H1 (cell line): ENCODE data around the gene NTN4. TPM values are rescaled to one million over a fixed set of nuclear protein-coding genes. Genes with fewer than 3 reads are reported as not detected.
"Not testable (repeated sequence)": the region's sequence is repeated elsewhere in the genome, so short reads cannot be mapped to it uniquely, and the experiment has no call there.

ENCODE experiments used
- CTCF ChIA-PET: fragments of 300-600 bp; sonication (Branson Sonifier 250); formaldehyde crosslinking; loops from one replicate; lab custom pipeline; 2021; ENCODE audit not compliant: partially characterized antibody; lab: Charles Lee
- POLR2A ChIA-PET: fragments of 300-600 bp; sonication (Branson Sonifier 250); formaldehyde crosslinking; loops from one replicate; lab custom pipeline; 2021; ENCODE audit warnings: inconsistent platforms; ENCODE audit not compliant: partially characterized antibody; lab: Charles Lee
- DNase-seq, 2 experiments: peaks; one replicate each; pipeline versions ENCODE4 v3.0.0 to v3.0.0-alpha.2; 2010 to 2022; ENCODE audit warnings: low spot score in 2 of 2, low read depth in 1 of 2, mixed read lengths in 1 of 2
- FAIRE-seq: peaks from 2 replicates; lab custom pipeline; 2011; peaks lifted over from hg19 to GRCh38; lab: Jason Lieb, UNC
- H2AFZ ChIP-seq: 2 replicates; pipeline ENCODE4 v1.8.1; 2012; ENCODE audit warnings: low read length, inconsistent platforms
- H2AK5ac ChIP-seq: 2 replicates; pipeline ENCODE4 v1.6.1; 2013; ENCODE audit warnings: low read depth, low read length
- H2BK120ac ChIP-seq: replicated peaks from 2 replicates; pipeline ENCODE3; 2013; ENCODE audit warnings: low read depth, low read length, inconsistent platforms
- H2BK12ac ChIP-seq: 2 replicates; pipeline ENCODE4 v1.6.1; 2013; ENCODE audit warnings: low read depth, low read length
- H2BK15ac ChIP-seq: 2 replicates; pipeline ENCODE4 v1.6.1; 2013; ENCODE audit warnings: low read length
- H2BK20ac ChIP-seq: 2 replicates; pipeline ENCODE4 v1.6.1; 2013; ENCODE audit warnings: low read length
- H2BK5ac ChIP-seq: 2 replicates; pipeline ENCODE4 v1.6.1; 2013; ENCODE audit warnings: low read depth, low read length
- H3K14ac ChIP-seq: 2 replicates; pipeline ENCODE4 v1.6.1; 2013; ENCODE audit warnings: inconsistent platforms; ENCODE audit not compliant: insufficient read length
- H3K18ac ChIP-seq: 2 replicates; pipeline ENCODE4 v1.6.1; 2013; ENCODE audit warnings: low read length; ENCODE audit errors: extremely low read depth
- H3K23ac ChIP-seq: 2 replicates; pipeline ENCODE4 v1.6.1; 2013; ENCODE audit warnings: inconsistent platforms; ENCODE audit not compliant: insufficient read length
- H3K23me2 ChIP-seq: 2 replicates; pipeline ENCODE4 v1.6.1; 2013; ENCODE audit warnings: low read depth, low read length
- H3K27ac ChIP-seq: 2 replicates; pipeline ENCODE4 v1.6.1; 2011; ENCODE audit warnings: low read depth, low read length, inconsistent platforms
- H3K27me3 ChIP-seq, 4 experiments: replicated peaks in 1 of 4; 1 replicate in 1 of 4; 2 replicates in 3 of 4; pipeline versions ENCODE4 v1.6.1 to v1.8.1; 2011 to 2013; ENCODE audit warnings: low read length in 3 of 4, mild to moderate bottlenecking in 3 of 4, inconsistent platforms in 2 of 4, mixed read lengths in 2 of 4, moderate library complexity in 1 of 4; ENCODE audit not compliant: control insufficient read depth in 3 of 4, insufficient read depth in 3 of 4; ENCODE audit errors: extremely low read depth in 1 of 4
- H3K36me3 ChIP-seq, 4 experiments: 2 replicates each; pipeline versions ENCODE4 v1.6.1 to v1.8.1; 2011 to 2013; ENCODE audit warnings: mild to moderate bottlenecking in 4 of 4, low read length in 3 of 4, moderate library complexity in 2 of 4, control low read depth in 1 of 4, inconsistent platforms in 1 of 4; ENCODE audit not compliant: insufficient read depth in 4 of 4, control insufficient read depth in 2 of 4
- H3K4ac ChIP-seq: replicated peaks from 2 replicates; pipeline ENCODE3; 2013; ENCODE audit warnings: low read length, low read depth, mixed read lengths, inconsistent platforms; ENCODE audit not compliant: insufficient read length
- H3K4me1 ChIP-seq, 4 experiments: replicated peaks in 1 of 4; 1 replicate in 1 of 4; 2 replicates in 3 of 4; pipeline versions ENCODE4 v1.6.1 to v1.8.1; 2011 to 2013; ENCODE audit warnings: low read length in 3 of 4, inconsistent platforms in 2 of 4, mixed read lengths in 1 of 4; ENCODE audit not compliant: insufficient read depth in 4 of 4, control insufficient read depth in 3 of 4
- H3K4me2 ChIP-seq, 2 experiments: 2 replicates each; pipeline versions ENCODE4 v1.6.1 to v1.8.1; 2011 to 2013; ENCODE audit warnings: low read depth in 2 of 2, low read length in 2 of 2, control low read depth in 1 of 2, inconsistent platforms in 1 of 2, mild to moderate bottlenecking in 1 of 2; ENCODE audit not compliant: insufficient read depth in 1 of 2
- H3K4me3 ChIP-seq, 4 experiments: fragments of 200-600, 300-600 bp in 1 of 4; sonication (generic), shearing (Covaris generic), sonication (Bioruptor Twin) in 1 of 4; 2 replicates each; pipeline versions ENCODE4 v1.5.1 to v1.8.1; 2011 to 2016; ENCODE audit warnings: low read length in 4 of 4, low read depth in 3 of 4, control low read depth in 2 of 4, inconsistent platforms in 2 of 4, mild to moderate bottlenecking in 2 of 4, mixed read lengths in 1 of 4, moderate library complexity in 1 of 4; ENCODE audit not compliant: insufficient read depth in 2 of 4; ENCODE audit errors: extremely low read depth in 1 of 4
- H3K56ac ChIP-seq: replicated peaks from 2 replicates; pipeline ENCODE3; 2013; ENCODE audit warnings: low read depth, mild to moderate bottlenecking, mixed read lengths, low read length, inconsistent platforms; ENCODE audit not compliant: insufficient read length
- H3K79me1 ChIP-seq: 2 replicates; pipeline ENCODE4 v1.6.1; 2013; ENCODE audit warnings: low read depth, low read length, control low read depth
- H3K79me2 ChIP-seq, 2 experiments: 2 replicates each; pipeline versions ENCODE4 v1.6.1 to v1.8.1; 2012 to 2013; ENCODE audit warnings: low read length in 2 of 2, mild to moderate bottlenecking in 2 of 2, inconsistent platforms in 1 of 2; ENCODE audit not compliant: insufficient read depth in 2 of 2, control insufficient read depth in 1 of 2
- H3K9ac ChIP-seq, 4 experiments: replicated peaks in 1 of 4; 1 replicate in 1 of 4; 2 replicates in 3 of 4; pipeline versions ENCODE4 v1.6.1 to v1.8.1; 2011 to 2013; ENCODE audit warnings: low read depth in 3 of 4, low read length in 3 of 4, control low read depth in 2 of 4, mild to moderate bottlenecking in 2 of 4, moderate library complexity in 2 of 4, inconsistent platforms in 1 of 4; ENCODE audit errors: extremely low read depth in 1 of 4
- H3K9me3 ChIP-seq, 2 experiments: 2 replicates each; pipeline versions ENCODE4 v1.6.1 to v1.8.1; 2012 to 2013; ENCODE audit warnings: mild to moderate bottlenecking in 2 of 2, moderate library complexity in 2 of 2, control low read depth in 1 of 2, inconsistent platforms in 1 of 2, low read depth in 1 of 2, low read length in 1 of 2, mixed read lengths in 1 of 2; ENCODE audit not compliant: insufficient read depth in 2 of 2
- H4K20me1 ChIP-seq, 2 experiments: replicated peaks in 1 of 2; 2 replicates each; pipeline versions ENCODE3 to v1.8.1; 2011 to 2013; ENCODE audit warnings: inconsistent platforms in 2 of 2, low read length in 2 of 2, mild to moderate bottlenecking in 1 of 2; ENCODE audit not compliant: insufficient read depth in 2 of 2, control insufficient read depth in 1 of 2
- H4K5ac ChIP-seq: 2 replicates; pipeline ENCODE4 v1.6.1; 2013; ENCODE audit warnings: low read length, low read depth, mixed read lengths, inconsistent platforms; ENCODE audit not compliant: insufficient read length
- H4K8ac ChIP-seq: 2 replicates; pipeline ENCODE4 v1.8.0; 2013; ENCODE audit warnings: mild to moderate bottlenecking, moderate library complexity, low read length, inconsistent platforms; ENCODE audit not compliant: insufficient read depth; ENCODE audit errors: extremely low read depth
- H4K91ac ChIP-seq: replicated peaks from 2 replicates; pipeline ENCODE3; 2013; ENCODE audit warnings: low read length, mixed read lengths, inconsistent platforms; ENCODE audit not compliant: insufficient read length
- WGBS, 2 experiments: shearing (Covaris generic) in 1 of 2; methylation state at CpG; one replicate each; pipeline versions ENCODE4 v1.1.6 to v1.1.7; 2013 to 2015; ENCODE audit warnings: low lambda C conversion rate in 2 of 2, mixed read lengths in 2 of 2, inconsistent platforms in 1 of 2, low coverage in 1 of 2, missing lambda C conversion rate in 1 of 2; ENCODE audit not compliant: insufficient replicate concordance in 2 of 2, insufficient coverage in 1 of 2, insufficient read length in 1 of 2; ENCODE audit errors: extremely low coverage in 1 of 2, missing lambda C conversion rate in 1 of 2; 5-methylcytosine and 5-hydroxymethylcytosine counted together
- polyA plus RNA-seq, 7 experiments: library from polyadenylated mRNA; depleted of rRNA in 3 of 7; stranded (reverse) in 5 of 7; unstranded in 2 of 7; fragments of >200 nt in 5 of 7; fragments of 200-250 nt in 2 of 7; gene quantifications; 1 replicate in 5 of 7; 2 replicates in 1 of 7; 4 replicates in 1 of 7; pipeline versions ENCODE4 v1.2.1 to v1.2.3, GENCODE V29; 2011 to 2013; ENCODE audit warnings: missing spikeins in 2 of 7, mixed read lengths in 2 of 7
- total RNA-seq: library from RNA; stranded (reverse); fragmentation: NEBNext Ultra II Directional; extraction: Animal tissue kit (Norgen Biotek cat#: 25700); gene quantifications from 2 replicates; pipeline ENCODE4 v1.2.1, GENCODE V29; 2021

The NTN4 gene
- total and polyA plus RNA-seq, 2 of the 8 experiments (the other 6 are each of a cell fraction or from before 2014, with no cell fraction given) = 0.74 to 1.3 TPM

DNA sequence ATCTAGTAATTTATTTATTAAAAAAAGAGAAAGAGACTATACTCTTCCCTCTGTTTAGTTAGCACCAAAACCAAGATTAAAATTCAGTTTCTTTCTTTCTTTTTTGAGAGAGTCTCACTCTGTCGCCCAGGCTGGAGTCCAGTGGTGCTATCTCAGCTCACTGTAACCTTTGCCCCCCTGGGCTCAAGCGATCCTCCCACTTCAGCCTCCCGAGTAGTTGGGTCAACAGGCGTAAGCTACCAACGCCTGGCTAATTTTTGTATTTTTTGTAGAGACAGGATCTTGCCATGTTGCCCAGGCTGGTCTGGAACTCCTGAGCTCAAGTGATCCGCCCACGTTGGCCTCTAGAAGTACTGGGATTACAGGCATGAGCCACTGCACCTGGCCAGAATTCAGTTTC, 174.1 kb downstream of the NTN4 start:
- H3K18ac ChIP-seq, H3K4me1 ChIP-seq, H3K4me3 ChIP-seq, H3K27me3 ChIP-seq, H3K56ac ChIP-seq, H4K5ac ChIP-seq, H3K23ac ChIP-seq, DNase-seq, H3K79me1 ChIP-seq, H4K8ac ChIP-seq, H2AFZ ChIP-seq, H2BK15ac ChIP-seq, H3K79me2 ChIP-seq, H4K91ac ChIP-seq, H3K36me3 ChIP-seq, H2BK5ac ChIP-seq, H2BK12ac ChIP-seq, H3K9ac ChIP-seq, H3K23me2 ChIP-seq, H2AK5ac ChIP-seq, H2BK20ac ChIP-seq, H3K9me3 ChIP-seq, H2BK120ac ChIP-seq, H3K27ac ChIP-seq, FAIRE-seq, H4K20me1 ChIP-seq, H3K4ac ChIP-seq, POLR2A ChIA-PET, H3K4me2 ChIP-seq, H3K14ac ChIP-seq: not testable (repeated sequence)
- CTCF ChIA-PET = interaction anchor here (0.7 kb wide), 1 partner anchor 42 kb away, joined by 4 read pairs; no protein-coding TSS in a partner anchor
- WGBS, 2 experiments = 88% methylated on average over 5 of the region's 7 CpGs; no CpG with 5 or more reads in 1 of the 2 experiments
